ENCODE measurements around the gene DNAJB14.

Gene DNAJB14

GRCh38 chr4:99861120-99861905 is 85.1 kb downstream of the DNAJB14 start:
- DNase-seq, result no peak

- no peak for DNase-seq
These were observed 85.9 kb downstream of the DNAJB14 start for GRCh38 chr4:99860521-99860920.

- DNase-seq, result no peak
These were observed 86.8 kb downstream of the DNAJB14 start for GRCh38 chr4:99859618-99860017.

GRCh38 chr4:99857307-99857706 is 89.1 kb downstream of the DNAJB14 start:
- DNase-seq, result no peak

- DNase-seq, result no peak
These were observed 90.3 kb downstream of the DNAJB14 start for GRCh38 chr4:99856166-99856565.

GRCh38 chr4:99855678-99856077 is 90.7 kb downstream of the DNAJB14 start:
- DNase-seq, result peak; percentile 26

- DNase-seq, result no peak
These were observed 92.4 kb downstream of the DNAJB14 start for GRCh38 chr4:99853999-99854398.

- no peak for DNase-seq
These were observed 93.2 kb downstream of the DNAJB14 start for GRCh38 chr4:99853190-99853589.

- no peak for DNase-seq
These were observed 94.1 kb downstream of the DNAJB14 start for GRCh38 chr4:99852199-99852749.

GRCh38 chr4:99848591-99849001 is 97.8 kb downstream of the DNAJB14 start:
- DNase-seq, result peak; percentile 24

- DNase-seq, result peak; percentile 44
These were observed 98.9 kb downstream of the DNAJB14 start for GRCh38 chr4:99847362-99847976.

GRCh38 chr4:99846891-99847290 is 99.5 kb downstream of the DNAJB14 start:
- DNase-seq, result no peak

Measured in CD4-positive, alpha-beta T cell treated with Interleukin-21 for 1 hour (primary cell).